ENCODE results near the gene STXBP3.

STXBP3 gene

GRCh38 chr1:108785880-108786279 is 39.4 kb downstream of the STXBP3 start:
- no peak overlapping the region for H3K4me2 ChIP-seq (ENCODE audit: low read length)
- no peak overlapping the region for H3K4me3 ChIP-seq (ENCODE audit: low read depth, low read length)
- no peaks in the 10 kb centered on the region for H3K9me3 ChIP-seq (ENCODE audit: control insufficient read depth, low read length)
- no peaks in the 10 kb centered on the region for H3K79me2 ChIP-seq
- no peaks in the 10 kb centered on the region for H3K27me3 ChIP-seq (ENCODE audit: control insufficient read depth, insufficient read depth, low read length)
- no peaks in the 10 kb centered on the region for H3K36me3 ChIP-seq (ENCODE audit: control insufficient read depth, insufficient read depth, low read length)
- no peak overlapping the region for H2AFZ ChIP-seq
- TF ChIP-seq, protein P1, sequence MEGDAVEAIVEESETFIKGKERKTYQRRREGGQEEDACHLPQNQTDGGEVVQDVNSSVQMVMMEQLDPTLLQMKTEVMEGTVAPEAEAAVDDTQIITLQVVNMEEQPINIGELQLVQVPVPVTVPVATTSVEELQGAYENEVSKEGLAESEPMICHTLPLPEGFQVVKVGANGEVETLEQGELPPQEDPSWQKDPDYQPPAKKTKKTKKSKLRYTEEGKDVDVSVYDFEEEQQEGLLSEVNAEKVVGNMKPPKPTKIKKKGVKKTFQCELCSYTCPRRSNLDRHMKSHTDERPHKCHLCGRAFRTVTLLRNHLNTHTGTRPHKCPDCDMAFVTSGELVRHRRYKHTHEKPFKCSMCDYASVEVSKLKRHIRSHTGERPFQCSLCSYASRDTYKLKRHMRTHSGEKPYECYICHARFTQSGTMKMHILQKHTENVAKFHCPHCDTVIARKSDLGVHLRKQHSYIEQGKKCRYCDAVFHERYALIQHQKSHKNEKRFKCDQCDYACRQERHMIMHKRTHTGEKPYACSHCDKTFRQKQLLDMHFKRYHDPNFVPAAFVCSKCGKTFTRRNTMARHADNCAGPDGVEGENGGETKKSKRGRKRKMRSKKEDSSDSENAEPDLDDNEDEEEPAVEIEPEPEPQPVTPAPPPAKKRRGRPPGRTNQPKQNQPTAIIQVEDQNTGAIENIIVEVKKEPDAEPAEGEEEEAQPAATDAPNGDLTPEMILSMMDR (IDR thresholded peaks at IDR 0.05): no peak
- H3K27ac ChIP-seq: no peak overlapping the region
- H3K4me1 ChIP-seq: no peaks in the 10 kb centered on the region
- H3K9ac ChIP-seq: no peak overlapping the region

DNA sequence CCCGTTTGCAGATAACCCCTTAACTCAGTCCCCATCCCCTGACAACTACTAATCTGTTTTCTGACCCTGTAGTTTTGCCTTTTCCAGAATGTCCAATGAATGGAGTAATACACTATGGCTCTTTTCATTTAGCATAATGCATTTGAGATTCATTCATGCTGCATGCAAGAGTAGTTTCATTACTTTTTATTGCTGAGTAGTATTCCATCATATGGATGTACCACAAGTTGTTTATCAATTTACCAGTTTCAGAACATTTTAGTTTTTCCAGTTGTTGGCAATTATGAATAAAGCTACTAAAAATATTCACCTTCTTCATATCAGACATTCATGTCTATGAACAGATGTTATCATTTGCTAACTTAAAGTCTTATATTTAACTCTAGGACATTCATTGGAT is 45.3 kb downstream of the STXBP3 start:
- H3K4me3 ChIP-seq (ENCODE audit: low read depth, low read length): no peak overlapping the region
- no peak overlapping the region for H3K9ac ChIP-seq
- H3K9me3 ChIP-seq (ENCODE audit: control insufficient read depth, low read length): peaks cover 5% of the 10 kb centered on the region
- no peak overlapping the region for H2AFZ ChIP-seq
- TF ChIP-seq, protein P1 (IDR thresholded peaks at IDR 0.05): no peak
- no peaks in the 10 kb centered on the region for H3K27me3 ChIP-seq (ENCODE audit: control insufficient read depth, insufficient read depth, low read length)
- no peak overlapping the region for H3K4me2 ChIP-seq (ENCODE audit: low read length)
- no peaks in the 10 kb centered on the region for H3K79me2 ChIP-seq
- H3K36me3 ChIP-seq (ENCODE audit: control insufficient read depth, insufficient read depth, low read length): no peaks in the 10 kb centered on the region
- H3K27ac ChIP-seq: no peak overlapping the region
- no peaks in the 10 kb centered on the region for H3K4me1 ChIP-seq

GRCh38 chr1:108792420-108792819 is 45.9 kb downstream of the STXBP3 start:
- TF ChIP-seq, protein P1 (IDR thresholded peaks at IDR 0.05): no peak

GRCh38 chr1:108799001-108799400 is 52.5 kb downstream of the STXBP3 start:
- H3K27ac ChIP-seq: no peak overlapping the region
- no peak overlapping the region for H2AFZ ChIP-seq
- H3K4me3 ChIP-seq (ENCODE audit: low read depth, low read length): no peak overlapping the region
- no peak overlapping the region for H3K9ac ChIP-seq
- no peaks in the 10 kb centered on the region for H3K9me3 ChIP-seq (ENCODE audit: control insufficient read depth, low read length)
- no peak overlapping the region for H3K4me2 ChIP-seq (ENCODE audit: low read length)
- TF ChIP-seq, protein P1 (IDR thresholded peaks at IDR 0.05): no peak
- H3K27me3 ChIP-seq (ENCODE audit: control insufficient read depth, insufficient read depth, low read length): no peaks in the 10 kb centered on the region
- no peaks in the 10 kb centered on the region for H3K4me1 ChIP-seq
- no peaks in the 10 kb centered on the region for H3K79me2 ChIP-seq
- H3K36me3 ChIP-seq (ENCODE audit: control insufficient read depth, insufficient read depth, low read length): no peaks in the 10 kb centered on the region

More at GRCh38 chr1:108792420-108792819, 45.9 kb downstream of the STXBP3 start:
- H3K27ac ChIP-seq: no peak overlapping the region
- H3K27me3 ChIP-seq (ENCODE audit: control insufficient read depth, insufficient read depth, low read length): no peaks in the 10 kb centered on the region
- no peak overlapping the region for H3K4me3 ChIP-seq (ENCODE audit: low read depth, low read length)
- H3K4me2 ChIP-seq (ENCODE audit: low read length): no peak overlapping the region
- H3K4me1 ChIP-seq: no peaks in the 10 kb centered on the region
- no peak overlapping the region for H2AFZ ChIP-seq
- H3K9ac ChIP-seq: no peak overlapping the region
- H3K9me3 ChIP-seq (ENCODE audit: control insufficient read depth, low read length): peaks cover 5% of the 10 kb centered on the region
- H3K36me3 ChIP-seq (ENCODE audit: control insufficient read depth, insufficient read depth, low read length): no peaks in the 10 kb centered on the region
- H3K79me2 ChIP-seq: no peaks in the 10 kb centered on the region

- Histone ChIP-seq H3K36me3 (ENCODE audit: control insufficient read depth, insufficient read depth, low read length) (no peaks in the 10 kb centered on the region), H3K9ac (no peak overlapping the region)
Observed at GRCh38 chr1:108801101-108801500, 54.6 kb downstream of the STXBP3 start.

More at GRCh38 chr1:108801101-108801500, 54.6 kb downstream of the STXBP3 start:
- H3K4me2 ChIP-seq (ENCODE audit: low read length): no peak overlapping the region
- TF ChIP-seq, protein P1 (IDR thresholded peaks at IDR 0.05): no peak
- no peaks in the 10 kb centered on the region for H3K9me3 ChIP-seq (ENCODE audit: control insufficient read depth, low read length)
- no peaks in the 10 kb centered on the region for H3K27me3 ChIP-seq (ENCODE audit: control insufficient read depth, insufficient read depth, low read length)
- no peak overlapping the region for H3K4me3 ChIP-seq (ENCODE audit: low read depth, low read length)
- H3K4me1 ChIP-seq: no peaks in the 10 kb centered on the region
- H3K27ac ChIP-seq: no peak overlapping the region
- H2AFZ ChIP-seq: no peak overlapping the region
- no peaks in the 10 kb centered on the region for H3K79me2 ChIP-seq
